OCI-LY7 (cell line): ENCODE measurements around the gene ABCA13.

ENCODE experiments used
- EZH2phosphoT487 ChIP-seq: fragments of 200-600 bp; sonication (generic); IDR thresholded peaks from 2 replicates; pipeline ENCODE4 v1.6.1; 2018; ENCODE audit warnings: low read depth, borderline replicate concordance, mild to moderate bottlenecking, mixed run types, antibody characterized with exemption, low read length, moderate library complexity, mixed read lengths
- TF ChIP-seq, protein P1 (sequence below): fragments of 200-600 bp; sonication (generic); conservative IDR thresholded peaks from 2 replicates; pipeline ENCODE4 v1.5.1; 2014; ENCODE audit warnings: mild to moderate bottlenecking, antibody characterized with exemption, low read length, moderate library complexity, mixed read lengths

DNA sequence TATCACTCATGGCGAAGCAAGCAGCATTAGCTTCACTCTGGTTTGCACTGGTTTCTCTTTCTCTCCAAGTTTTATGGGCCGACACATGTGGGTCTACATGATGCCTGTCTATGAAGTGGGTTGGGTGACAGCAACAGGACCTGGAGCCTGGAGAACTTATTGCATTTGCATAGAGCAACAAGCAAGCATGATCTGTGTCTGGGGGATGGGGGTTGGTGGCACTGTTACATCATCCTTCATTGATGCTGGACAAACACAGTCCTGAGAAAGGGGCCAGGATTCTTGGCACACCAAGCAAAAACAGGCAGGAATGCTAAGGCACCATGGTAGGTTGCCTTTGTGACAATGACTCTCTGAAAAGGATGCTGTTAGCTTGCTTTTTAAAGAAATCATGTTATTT lies 486.9 kb downstream of the ABCA13 start:
- TF ChIP-seq, protein P1, sequence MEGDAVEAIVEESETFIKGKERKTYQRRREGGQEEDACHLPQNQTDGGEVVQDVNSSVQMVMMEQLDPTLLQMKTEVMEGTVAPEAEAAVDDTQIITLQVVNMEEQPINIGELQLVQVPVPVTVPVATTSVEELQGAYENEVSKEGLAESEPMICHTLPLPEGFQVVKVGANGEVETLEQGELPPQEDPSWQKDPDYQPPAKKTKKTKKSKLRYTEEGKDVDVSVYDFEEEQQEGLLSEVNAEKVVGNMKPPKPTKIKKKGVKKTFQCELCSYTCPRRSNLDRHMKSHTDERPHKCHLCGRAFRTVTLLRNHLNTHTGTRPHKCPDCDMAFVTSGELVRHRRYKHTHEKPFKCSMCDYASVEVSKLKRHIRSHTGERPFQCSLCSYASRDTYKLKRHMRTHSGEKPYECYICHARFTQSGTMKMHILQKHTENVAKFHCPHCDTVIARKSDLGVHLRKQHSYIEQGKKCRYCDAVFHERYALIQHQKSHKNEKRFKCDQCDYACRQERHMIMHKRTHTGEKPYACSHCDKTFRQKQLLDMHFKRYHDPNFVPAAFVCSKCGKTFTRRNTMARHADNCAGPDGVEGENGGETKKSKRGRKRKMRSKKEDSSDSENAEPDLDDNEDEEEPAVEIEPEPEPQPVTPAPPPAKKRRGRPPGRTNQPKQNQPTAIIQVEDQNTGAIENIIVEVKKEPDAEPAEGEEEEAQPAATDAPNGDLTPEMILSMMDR: no peak
- no peak for TF ChIP-seq EZH2phosphoT487
